Esophagus squamous epithelium (tissue), 5 donors: Measurements from ENCODE around the gene THPO. TPM values are rescaled to one million over a fixed set of nuclear protein-coding genes. Genes with fewer than 3 reads are reported as not detected.

Source experiments
- DNase-seq: peaks from one replicate; lab custom pipeline; 2025; lab: John Stamatoyannopoulos, UW
- H3K27ac ChIP-seq, 4 donors: fragments of 200-600 bp; sonication (generic); one replicate each; pipeline ENCODE4 v1.5.1; 2016 to 2019; ENCODE audit warnings: mild to moderate bottlenecking in 1 of 4
- H3K27me3 ChIP-seq, 4 donors: fragments of 200-600 bp; sonication (generic); 1 replicate in 3 of 4; 2 replicates in 1 of 4; pipeline versions ENCODE4 v1.5.1 to v1.6.0; 2017 to 2021; ENCODE audit warnings: antibody characterized with exemption in 1 of 4
- H3K36me3 ChIP-seq, 3 donors: fragments of 200-600 bp; sonication (generic); one replicate each; pipeline ENCODE4 v1.5.1; 2016 to 2019
- H3K4me1 ChIP-seq, 3 donors: fragments of 200-600 bp; sonication (generic); one replicate each; pipeline ENCODE4 v1.5.1; 2017 to 2019
- H3K4me3 ChIP-seq, 4 donors: fragments of 200-600 bp; sonication (generic); 1 replicate in 3 of 4; 2 replicates in 1 of 4; pipeline ENCODE4 v1.5.1; 2016 to 2019; ENCODE audit warnings: mild to moderate bottlenecking in 2 of 4, moderate library complexity in 1 of 4
- H3K9me3 ChIP-seq, 3 donors: fragments of 200-600 bp; sonication (generic); one replicate each; pipeline ENCODE4 v1.5.1; 2016 to 2019
- CTCF ChIP-seq, 6 experiments: fragments of 450-650 bp in 4 of 6; fragments of 200-600 bp in 2 of 6; sonication (generic) in 2 of 6; IDR thresholded peaks; one replicate each; pipeline ENCODE4 v1.5.1; 2016 to 2019; ENCODE audit warnings: antibody characterized with exemption in 6 of 6, mild to moderate bottlenecking in 4 of 6, moderate library complexity in 4 of 6
- POLR2A ChIP-seq, 4 donors: fragments of 450-650 bp; IDR thresholded peaks; one replicate each; pipeline ENCODE4 v1.6.1; 2017; ENCODE audit warnings: antibody characterized with exemption in 4 of 4, mild to moderate bottlenecking in 4 of 4, moderate library complexity in 3 of 4
- WGBS, 2 donors: methylation state at CpG; one replicate each; pipeline ENCODE4 v1.1.5; 2018; 5-methylcytosine and 5-hydroxymethylcytosine counted together
- intact Hi-C: fragments of 100-400 bp; cut with DNase I; formaldehyde crosslinking; loops from one replicate; pipeline ENCODE4 v1.15.0; 2022
- total RNA-seq, 4 donors: library from RNA; depleted of rRNA; stranded (reverse); fragments of >200 nt; gene quantifications; one replicate each; pipeline ENCODE4 v1.1.0, GENCODE V29; 2016
- donor health status: DM: yes; HTN: yes; CAD: no.

The THPO gene
- total RNA-seq, 4 donors from 2014 or later: 0.57 TPM; not detected in 3

- intact Hi-C loops: loop anchor here (10.0 kb wide), 1 partner anchor 55 kb away; no protein-coding TSS in a partner anchor
- Histone ChIP-seq H3K4me3 (no peak overlapping the region), H3K27me3 (no peaks in the 10 kb centered on the region), H3K27ac (no peak overlapping the region), H3K4me1 (peaks cover 16 to 38% (median 19%) of the 10 kb centered on the region in 3 donors), H3K9me3 (no peaks in the 10 kb centered on the region), H3K36me3 (peaks cover 0 to 37% (median 0%) of the 10 kb centered on the region in 3 donors)
- 55 to 58% methylated on average over 7 to 8 of the region's 9 CpGs for WGBS, 2 donors
- DNase-seq: no peak
- TF ChIP-seq CTCF (IDR thresholded peaks at IDR 0.05) (no peak), POLR2A (IDR thresholded peaks at IDR 0.05) (no peak)
These were observed 18.4 kb downstream of the THPO start for GRCh38 chr3:184359610-184360009.

- Histone ChIP-seq H3K9me3 (no peaks in the 10 kb centered on the region), H3K4me1 (peaks cover 12 to 37% (median 15%) of the 10 kb centered on the region in 3 donors), H3K36me3 (peaks cover 0 to 35% (median 0%) of the 10 kb centered on the region in 3 donors), H3K27ac (no peak overlapping the region), H3K4me3 (no peak overlapping the region), H3K27me3 (no peaks in the 10 kb centered on the region)
- DNase-seq: no peak
- TF ChIP-seq POLR2A (IDR thresholded peaks at IDR 0.05) (no peak), CTCF (IDR thresholded peaks at IDR 0.05) (no peak)
- 80% methylated on average over 5 of the region's 14 CpGs; no CpG with 5 or more reads in 1 of the 2 donors for WGBS, 2 donors
- intact Hi-C loops: loop anchor here (10.0 kb wide), 1 partner anchor 54 kb away; no protein-coding TSS in a partner anchor
These were observed 19.1 kb downstream of the THPO start for GRCh38 chr3:184358921-184359350.

GRCh38 chr3:184358124-184358767 is 19.8 kb downstream of the THPO start:
- DNase-seq: no peak

GRCh38 chr3:184357248-184358123 is 20.5 kb downstream of the THPO start:
- WGBS, 2 donors: 92 to 94% methylated on average over 14 to 15 of the region's 24 CpGs
- H3K36me3 ChIP-seq: peaks cover 0 to 35% (median 0%) of the 10 kb centered on the region in 3 donors
- H3K4me1 ChIP-seq: peaks cover 9 to 34% (median 12%) of the 10 kb centered on the region in 3 donors
- no peak overlapping the region for H3K4me3 ChIP-seq
- intact Hi-C loops: loop anchor here (10.0 kb wide), 1 partner anchor 53 kb away; no protein-coding TSS in a partner anchor
- DNase-seq: no peak
- no peaks in the 10 kb centered on the region for H3K27me3 ChIP-seq
- TF ChIP-seq POLR2A (IDR thresholded peaks at IDR 0.05) (no peak), CTCF (IDR thresholded peaks at IDR 0.05) (no peak)
- H3K27ac ChIP-seq: no peak overlapping the region
- no peaks in the 10 kb centered on the region for H3K9me3 ChIP-seq

More at GRCh38 chr3:184358124-184358767, 19.8 kb downstream of the THPO start:
- TF ChIP-seq CTCF (IDR thresholded peaks at IDR 0.05): no peak
- TF ChIP-seq POLR2A (IDR thresholded peaks at IDR 0.05): no peak
- Histone ChIP-seq H3K27ac (no peak overlapping the region), H3K4me3 (no peak overlapping the region), H3K4me1 (peaks cover 9 to 32% (median 12%) of the 10 kb centered on the region in 3 donors), H3K36me3 (peaks cover 0 to 35% (median 0%) of the 10 kb centered on the region in 3 donors), H3K27me3 (no peaks in the 10 kb centered on the region), H3K9me3 (no peaks in the 10 kb centered on the region)
- intact Hi-C loops: loop anchor here (10.0 kb wide), 1 partner anchor 53 kb away; no protein-coding TSS in a partner anchor
- 90 to 95% methylated on average over 5 to 10 of the region's 12 CpGs for WGBS, 2 donors
